SHP77 treated with DMSO at 0.1 percent for 48 hours (cell line): ENCODE data around the gene TTC9.

ENCODE experiments used
- DNase-seq: peaks from one replicate; lab custom pipeline; 2025; lab: John Stamatoyannopoulos, UW

TTC9 gene

GRCh38 chr14:70716483-70716882 is 74.8 kb downstream of the TTC9 start:
- no peak for DNase-seq

GRCh38 chr14:70716958-70717357 is 75.2 kb downstream of the TTC9 start:
- DNase-seq, result no peak

GRCh38 chr14:70718383-70719118 is 76.8 kb downstream of the TTC9 start:
- DNase-seq, result no peak

- no peak for DNase-seq
These were observed 79.8 kb downstream of the TTC9 start for GRCh38 chr14:70721542-70721941.

GRCh38 chr14:70722418-70722817 is 80.7 kb downstream of the TTC9 start:
- no peak for DNase-seq

- no peak for DNase-seq
These were observed 81.6 kb downstream of the TTC9 start for GRCh38 chr14:70723276-70723675.

GRCh38 chr14:70724110-70724509 is 82.4 kb downstream of the TTC9 start:
- no peak for DNase-seq

- no peak for DNase-seq
These were observed 83.2 kb downstream of the TTC9 start for GRCh38 chr14:70724944-70725343.
